A549 (cell line): ENCODE data around the gene FOXN4.

ENCODE experiments used
- CTCF ChIP-seq: fragments of >200 bp; sonication (Bioruptor Twin); formaldehyde crosslinking; IDR thresholded peaks from 3 replicates; pipeline ENCODE4 v1.5.1; 2016
- EHF ChIP-seq: fragments of 250-450 bp; sonication (Bioruptor Pico); IDR thresholded peaks from 2 replicates; pipeline ENCODE4 v1.5.0; 2020; ENCODE audit warnings: mild to moderate bottlenecking
- EHMT2 ChIP-seq: fragments of 200-600 bp; sonication (generic); IDR thresholded peaks from 2 replicates; pipeline ENCODE4 v1.6.1; 2016; ENCODE audit warnings: antibody characterized with exemption, low read depth, mild to moderate bottlenecking, moderate library complexity
- MAFK ChIP-seq: fragments of 450-650 bp; IDR thresholded peaks from 2 replicates; pipeline ENCODE4 v1.6.1; 2014; ENCODE audit not compliant: partially characterized antibody
- MAX ChIP-seq: IDR thresholded peaks from 2 replicates; pipeline ENCODE4 v1.6.1; 2012
- NPAS2 ChIP-seq: fragments of 250-450 bp; sonication (Bioruptor Pico); IDR thresholded peaks from 2 replicates; pipeline ENCODE4 v1.8.0; 2022; ENCODE audit warnings: mild to moderate bottlenecking, moderate library complexity, borderline replicate concordance
- PBX3 ChIP-seq: IDR thresholded peaks from 2 replicates; pipeline ENCODE4 v1.6.1; 2012
- POLR2A ChIP-seq: IDR thresholded peaks from 2 replicates; pipeline ENCODE4 v1.6.1; 2012; ENCODE audit warnings: mild to moderate bottlenecking, low read length
- RAD21 ChIP-seq, 2 experiments: fragments of >200 bp in 1 of 2; sonication (Bioruptor Twin) in 1 of 2; formaldehyde crosslinking in 1 of 2; IDR thresholded peaks in 1 of 2; conservative IDR thresholded peaks in 1 of 2; 2 replicates in 1 of 2; 3 replicates in 1 of 2; pipeline ENCODE4 v1.6.1; 2012 to 2018; ENCODE audit warnings: inconsistent platforms in 1 of 2
- REST ChIP-seq: fragments of 200-600 bp; sonication (generic); IDR thresholded peaks from 2 replicates; pipeline ENCODE4 v1.6.1; 2016; ENCODE audit warnings: antibody characterized with exemption, mild to moderate bottlenecking, moderate library complexity
- RFX5 ChIP-seq: fragments of 450-650 bp; IDR thresholded peaks from 2 replicates; pipeline ENCODE4 v1.7.1; 2014; ENCODE audit warnings: antibody characterized with exemption, mild to moderate bottlenecking, moderate library complexity
- SMC3 ChIP-seq: fragments of >200 bp; sonication (Bioruptor Twin); formaldehyde crosslinking; IDR thresholded peaks from 3 replicates; pipeline ENCODE4 v1.6.1; 2018; ENCODE audit warnings: inconsistent platforms
- TP53 ChIP-seq: fragments of 250-450 bp; sonication (Bioruptor Pico); IDR thresholded peaks from 2 replicates; pipeline ENCODE4 v1.5.0; 2021; ENCODE audit warnings: mild to moderate bottlenecking, moderate library complexity
- TF ChIP-seq, protein P1 (sequence below): fragments of 450-650 bp; IDR thresholded peaks from 2 replicates; pipeline ENCODE4 v1.6.1; 2014; ENCODE audit warnings: antibody characterized with exemption

GRCh38 chr12:109259545-109259895 is 49.6 kb downstream of the FOXN4 start:
- TF ChIP-seq EHF (CRISPR knock-in tag) (no peak), RFX5 (no peak), MAX (no peak), NPAS2 (CRISPR knock-in tag) (no peak), SMC3 (no peak), POLR2A (no peak), EHMT2 (no peak), CTCF (no peak), REST (no peak), RAD21 (conservative IDR thresholded peaks at IDR 0.05 in 1 of 2, IDR thresholded peaks at IDR 0.05 in 1 of 2) (no peak), TP53 (CRISPR knock-in tag) (no peak), PBX3 (no peak), MAFK (no peak)
- TF ChIP-seq, protein P1, sequence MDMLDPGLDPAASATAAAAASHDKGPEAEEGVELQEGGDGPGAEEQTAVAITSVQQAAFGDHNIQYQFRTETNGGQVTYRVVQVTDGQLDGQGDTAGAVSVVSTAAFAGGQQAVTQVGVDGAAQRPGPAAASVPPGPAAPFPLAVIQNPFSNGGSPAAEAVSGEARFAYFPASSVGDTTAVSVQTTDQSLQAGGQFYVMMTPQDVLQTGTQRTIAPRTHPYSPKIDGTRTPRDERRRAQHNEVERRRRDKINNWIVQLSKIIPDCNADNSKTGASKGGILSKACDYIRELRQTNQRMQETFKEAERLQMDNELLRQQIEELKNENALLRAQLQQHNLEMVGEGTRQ, result no peak
